SIG-M5 (cell line): ENCODE measurements around the gene TGFBR2.
"Not testable (repeated sequence)": the region's sequence is repeated elsewhere in the genome, so short reads cannot be mapped to it uniquely, and the experiment has no call there.

Experiments used
- DNase-seq: peaks from one replicate; lab custom pipeline; 2025; lab: John Stamatoyannopoulos, UW

Gene TGFBR2

DNA sequence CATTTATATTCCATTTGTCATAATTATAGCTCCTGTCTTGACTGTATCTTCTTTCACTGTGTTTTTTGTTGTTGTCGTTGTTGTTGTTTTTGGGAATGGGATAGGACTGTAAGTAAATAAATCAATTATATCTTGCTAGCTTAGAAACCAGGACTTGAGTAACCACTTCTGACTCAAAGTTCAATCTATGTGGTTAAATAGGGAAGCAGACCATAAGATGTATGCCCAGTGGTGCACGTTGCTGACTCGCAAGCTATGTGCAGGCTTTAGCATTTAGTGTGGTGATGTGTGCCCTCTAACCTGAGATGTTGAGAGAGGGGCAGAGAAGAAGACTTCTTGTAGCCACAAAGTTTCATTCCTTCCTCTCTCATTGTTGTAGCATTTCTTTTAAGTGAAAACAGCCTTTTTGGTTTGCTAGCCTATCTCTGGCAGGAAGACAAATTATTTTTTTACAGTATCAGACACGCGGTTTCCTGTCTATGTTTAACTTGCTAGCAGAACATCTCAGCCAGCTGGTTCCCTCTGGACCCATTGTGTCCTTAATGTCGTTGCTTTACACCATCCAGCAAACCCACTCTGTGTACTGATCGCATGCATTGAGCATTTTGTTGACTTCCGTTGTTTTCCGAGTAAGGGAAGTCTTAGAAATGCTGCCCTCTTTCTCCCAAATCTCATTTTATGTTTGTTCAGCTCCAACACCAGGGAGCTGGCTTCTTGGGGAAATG lies 52.1 kb downstream of the TGFBR2 start:
- DNase-seq = peak; percentile 7

DNA sequence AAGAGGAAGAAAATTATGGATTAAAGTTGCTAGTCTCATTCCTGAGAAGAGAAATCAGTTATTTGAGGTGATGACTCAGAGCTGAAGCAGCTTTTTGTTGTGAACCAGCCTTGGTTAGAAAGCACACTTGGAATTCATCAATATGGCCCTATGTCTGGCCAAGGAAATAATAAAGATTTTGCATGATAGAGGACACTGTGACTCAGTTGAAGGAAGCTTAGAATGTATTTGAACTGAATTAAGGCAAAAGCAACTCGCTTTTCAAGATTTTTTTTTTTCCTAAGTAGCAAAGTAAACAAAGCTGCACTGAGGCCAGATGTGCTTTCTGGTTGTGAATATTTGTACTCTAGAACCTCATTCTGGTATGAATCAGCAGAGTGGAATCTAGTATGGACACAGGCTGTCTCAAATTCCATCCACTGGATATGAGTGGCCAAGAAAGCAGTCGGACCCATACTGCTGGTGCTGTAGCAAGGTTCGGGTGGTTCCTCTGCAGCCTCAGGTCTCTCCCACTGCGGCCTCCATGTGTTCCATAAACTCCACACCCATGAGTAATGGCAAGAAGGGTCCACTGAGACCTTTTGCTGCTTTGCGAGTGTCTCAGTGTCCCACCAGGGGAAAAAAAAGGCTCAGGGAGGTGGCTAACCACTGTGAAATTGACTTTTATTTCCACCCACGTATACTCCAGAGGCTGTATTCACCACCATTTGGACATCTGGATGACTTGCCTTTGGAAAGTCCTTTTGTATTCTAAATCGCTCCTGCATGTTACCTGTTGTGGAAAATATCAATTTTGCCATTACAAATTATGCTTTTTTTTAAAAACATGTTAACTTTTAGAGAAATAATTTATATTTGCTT lies 53.1 kb downstream of the TGFBR2 start:
- DNase-seq = no peak

DNA sequence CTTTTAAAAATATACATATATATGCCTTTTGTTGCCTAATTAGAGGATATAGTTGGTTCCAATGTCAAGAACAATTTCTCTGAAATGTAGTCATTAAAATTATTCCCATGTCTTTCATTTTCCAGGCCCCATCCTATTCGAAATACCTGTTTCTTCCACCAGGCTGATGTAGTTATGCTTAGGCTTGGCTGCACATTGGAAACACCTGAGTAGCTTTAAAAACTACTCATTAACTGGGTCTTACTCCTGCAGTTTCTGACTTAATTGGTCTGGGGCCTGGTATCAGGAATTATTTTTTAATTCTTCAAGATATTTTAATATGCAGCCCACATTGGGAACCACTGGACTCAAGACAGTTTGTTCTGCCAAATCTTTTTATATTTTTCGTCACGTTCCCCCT lies 53.7 kb downstream of the TGFBR2 start:
- no peak for DNase-seq

DNA sequence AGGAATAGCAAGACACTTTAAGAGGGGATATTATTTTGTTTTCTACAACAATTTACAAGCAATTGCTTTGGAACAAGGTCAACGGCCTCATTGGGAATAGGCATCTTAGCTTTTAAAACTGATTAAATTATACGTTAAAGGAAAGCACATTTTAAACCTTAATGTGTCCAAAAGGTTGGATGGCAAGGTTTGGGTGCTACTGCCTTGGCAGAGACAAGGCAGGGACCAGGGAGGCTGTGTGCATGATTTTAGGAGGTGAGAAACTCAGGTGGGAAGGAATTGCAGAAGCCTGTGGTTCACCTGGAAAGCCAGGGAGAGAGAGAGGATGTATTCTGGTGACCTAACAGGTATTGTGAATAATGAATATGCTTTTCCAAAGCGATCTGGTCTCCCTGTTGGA lies 54.3 kb downstream of the TGFBR2 start:
- DNase-seq = no peak

DNA sequence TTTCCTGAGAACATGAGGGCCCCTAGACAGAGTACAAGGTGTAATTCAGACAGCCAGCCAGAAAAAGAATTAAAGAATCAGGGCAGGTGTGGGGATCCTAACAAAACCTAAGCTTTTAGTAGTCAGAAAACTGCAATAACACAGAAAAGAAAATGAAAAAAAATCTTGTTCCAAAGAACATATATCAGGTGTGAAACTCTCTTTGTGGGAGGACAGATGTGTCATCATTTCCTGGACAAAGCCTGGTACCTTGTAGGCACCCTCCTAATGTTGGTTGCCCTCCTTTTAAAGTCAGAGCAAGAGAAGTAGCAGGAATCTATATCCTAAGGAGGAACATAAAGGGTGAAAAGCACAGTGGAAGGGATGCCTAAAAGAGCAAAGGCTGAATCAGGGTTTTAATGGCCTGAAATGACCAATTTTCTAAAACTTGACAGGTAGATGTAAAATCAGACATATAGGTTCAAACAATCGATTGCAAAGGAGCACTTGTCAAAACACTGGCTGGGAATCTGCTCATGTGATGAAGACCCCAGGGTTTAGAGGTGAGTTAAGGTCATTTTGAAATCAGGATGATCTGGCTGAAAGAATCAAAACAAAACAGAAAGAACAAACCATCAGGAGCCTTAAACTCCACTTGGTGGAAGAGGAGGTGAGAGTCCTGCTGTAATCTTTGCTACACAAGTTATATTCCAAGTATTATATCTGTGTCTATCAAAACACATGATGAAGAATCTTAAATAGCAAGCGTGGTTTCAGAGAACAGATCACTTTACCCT lies 54.9 kb downstream of the TGFBR2 start:
- no peak for DNase-seq

DNA sequence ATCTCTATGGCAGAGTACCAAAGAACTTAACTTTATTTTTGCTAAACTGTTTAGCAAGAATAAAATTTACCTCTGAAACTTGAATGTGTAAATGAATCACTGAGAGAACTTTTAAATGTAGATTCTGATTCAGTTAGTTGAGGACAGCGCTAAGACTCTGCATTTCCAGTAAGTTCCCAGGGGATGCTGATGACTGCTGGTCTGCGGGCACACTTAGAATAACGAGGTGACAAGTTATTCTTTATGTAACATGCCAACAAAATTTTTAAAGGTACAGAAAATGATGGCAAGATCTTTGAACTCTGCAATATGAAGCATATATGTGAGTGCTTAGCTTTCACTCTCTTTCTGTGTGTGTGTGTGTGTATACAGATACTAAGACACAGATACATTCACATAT lies 56.4 kb downstream of the TGFBR2 start:
- DNase-seq = no peak

DNA sequence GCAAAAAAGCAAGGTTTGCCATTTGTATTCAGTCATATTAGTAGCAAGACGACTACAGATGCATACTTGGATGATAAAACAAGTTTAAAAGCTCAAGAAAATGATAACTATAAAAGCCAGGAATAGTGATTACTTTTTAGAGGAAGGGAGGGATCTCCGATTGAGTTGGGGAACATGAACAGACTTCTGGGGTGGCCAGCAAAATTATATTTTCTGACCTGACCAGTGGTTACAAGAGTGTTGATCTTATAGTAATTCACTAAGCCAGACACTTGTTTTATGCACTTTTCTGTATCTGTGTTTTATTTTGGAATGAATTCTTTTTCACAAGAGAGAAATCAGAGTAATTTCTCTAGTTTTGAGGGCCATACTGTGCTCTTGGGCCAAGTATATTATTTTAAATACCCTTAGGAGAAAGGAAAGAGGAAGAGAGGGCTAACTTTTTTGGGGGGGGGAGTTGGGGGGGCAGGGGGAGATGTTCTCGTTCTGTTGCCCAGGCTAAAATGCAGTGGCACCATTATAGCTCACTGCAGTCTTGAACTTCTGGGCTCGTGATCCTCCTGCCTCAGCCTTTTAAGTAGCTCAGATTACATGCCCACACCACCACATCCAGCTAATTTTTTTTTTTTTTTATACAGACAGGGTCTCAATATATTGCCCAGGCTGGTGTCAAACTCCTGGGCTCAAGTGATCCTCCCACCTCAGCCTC lies 57.3 kb downstream of the TGFBR2 start:
- DNase-seq = no peak

DNA sequence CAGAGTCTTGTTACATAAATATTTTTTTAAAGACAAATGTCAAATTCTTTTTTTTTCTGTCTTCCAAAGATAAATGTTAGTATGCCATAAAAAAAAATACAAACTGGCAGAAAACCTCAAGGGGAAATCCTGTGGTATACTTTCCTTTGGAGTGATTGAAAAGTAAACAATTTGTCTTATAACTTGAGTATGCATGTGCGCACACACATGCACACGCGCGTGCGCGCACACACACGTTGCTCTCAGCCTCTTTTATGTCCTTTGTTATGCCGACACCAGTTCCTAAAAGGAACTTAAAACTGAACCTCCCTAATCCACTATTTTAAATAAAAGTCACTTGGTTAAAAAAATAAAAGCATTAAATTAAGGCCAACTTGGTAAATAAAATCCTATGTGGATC lies 58.1 kb downstream of the TGFBR2 start:
- DNase-seq = no peak

DNA sequence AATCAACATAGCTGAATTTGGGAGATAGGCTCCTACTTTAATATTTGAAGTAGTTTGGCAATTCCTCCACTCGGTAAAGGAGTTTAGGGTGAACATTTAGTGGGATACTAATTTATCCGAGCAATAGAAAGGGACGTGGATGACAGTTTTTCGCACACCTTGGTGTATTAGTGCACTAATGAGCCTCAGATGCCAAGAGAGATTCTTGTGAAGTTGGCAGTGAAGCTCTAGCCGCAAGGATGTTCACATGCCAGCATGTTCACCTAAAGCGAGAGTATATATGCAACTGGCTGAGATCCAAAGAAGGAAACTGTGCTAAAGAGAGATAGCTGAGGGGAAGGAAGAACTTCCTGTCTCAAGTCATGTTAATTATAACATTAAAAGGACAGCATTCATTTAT lies 58.5 kb downstream of the TGFBR2 start:
- DNase-seq = no peak

DNA sequence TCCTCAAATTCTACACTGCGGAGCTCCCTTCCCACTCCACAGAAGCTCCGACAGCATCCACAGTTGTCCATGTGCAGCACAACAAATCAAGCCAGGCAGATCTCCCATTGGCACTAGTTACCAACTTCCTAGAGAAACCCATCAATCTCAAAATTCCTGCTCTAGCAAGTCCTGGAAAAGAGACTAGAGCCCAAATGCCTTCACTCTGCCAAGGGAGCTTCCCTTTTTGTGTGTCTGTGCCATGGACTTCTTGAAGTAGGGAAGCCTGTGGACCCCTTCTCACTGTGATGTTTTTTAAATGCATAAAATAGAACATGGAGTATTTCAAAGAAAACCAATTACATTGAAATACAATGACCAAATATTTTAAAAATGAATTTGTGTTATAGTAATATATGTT lies 59.1 kb downstream of the TGFBR2 start:
- DNase-seq = no peak

DNA sequence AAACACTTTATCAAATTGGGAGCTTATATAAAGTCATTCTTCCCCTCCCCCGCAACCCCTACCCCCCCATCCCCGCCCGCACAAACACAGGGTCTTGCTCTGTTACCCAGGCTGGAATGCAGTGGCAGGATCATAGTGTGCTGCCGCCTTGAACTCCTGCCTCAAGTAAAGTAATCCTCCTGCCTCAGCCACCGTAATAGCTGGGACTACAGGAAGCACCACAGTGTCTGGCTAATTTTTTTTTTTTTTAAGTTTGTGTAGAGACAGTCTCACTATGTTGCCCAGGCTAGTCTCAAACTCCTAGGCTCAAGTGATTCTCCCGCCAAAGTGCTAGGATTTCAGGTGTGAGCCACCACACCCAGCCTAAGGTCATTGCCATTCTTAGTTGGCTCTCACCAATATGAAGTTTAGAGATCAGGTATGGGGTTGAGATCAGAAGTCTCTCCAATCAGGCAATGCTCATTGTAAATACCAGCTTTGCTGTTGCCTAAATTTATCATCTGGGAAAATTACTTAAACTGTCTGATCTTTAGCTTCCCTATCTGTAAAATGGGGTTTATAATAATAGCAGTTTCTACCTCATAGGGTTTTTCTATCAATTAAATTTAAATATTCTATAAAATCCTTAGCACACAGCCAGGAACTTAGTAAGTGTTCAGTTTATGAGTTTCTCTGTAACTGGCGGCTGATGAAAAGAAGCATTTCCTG lies 60.3 kb downstream of the TGFBR2 start:
- no peak for DNase-seq

DNA sequence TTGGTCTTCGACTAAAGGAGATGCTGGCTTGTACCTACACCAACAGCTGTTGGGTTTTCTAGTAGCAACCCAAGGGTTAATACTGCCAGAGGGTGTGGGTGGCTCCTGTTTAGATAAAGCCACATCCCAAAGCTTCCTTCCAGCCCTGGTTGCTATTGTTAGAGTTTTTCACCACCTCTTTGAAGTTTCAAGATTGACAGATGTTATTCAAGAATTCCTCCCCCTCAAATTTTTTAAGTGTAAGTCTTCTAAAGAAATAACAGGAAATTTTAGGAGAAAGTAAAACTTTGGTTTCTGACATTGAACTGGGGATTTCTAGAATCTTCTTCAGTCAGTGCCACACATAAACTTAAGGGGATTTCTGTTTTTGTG lies 60.9 kb downstream of the TGFBR2 start:
- DNase-seq = no peak

DNA sequence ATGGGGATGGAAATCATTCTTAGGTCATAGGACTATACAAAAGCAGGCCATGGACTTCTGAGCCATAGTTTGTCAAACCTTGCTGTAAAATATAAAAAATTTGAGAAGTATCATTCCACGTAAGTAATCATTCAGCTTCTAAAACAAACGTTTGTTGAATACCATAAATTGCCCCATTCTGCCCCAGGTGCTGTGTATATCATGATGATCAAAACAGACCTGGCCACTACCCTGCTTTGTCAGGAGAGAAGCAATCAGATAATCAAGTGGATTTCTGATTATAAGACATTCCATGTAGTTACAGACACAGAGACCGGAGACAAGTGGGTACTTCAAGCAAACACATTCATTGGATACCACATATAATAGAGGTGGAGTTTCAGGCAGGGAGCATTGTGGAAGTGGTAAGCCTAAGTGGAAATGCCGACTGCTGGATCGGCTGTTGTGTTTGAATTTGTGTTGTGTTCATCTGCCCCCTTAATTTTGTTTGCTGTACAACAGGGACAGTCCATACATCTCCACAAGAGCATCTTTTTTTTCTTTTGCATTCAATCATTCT lies 61.7 kb downstream of the TGFBR2 start:
- no peak for DNase-seq

DNA sequence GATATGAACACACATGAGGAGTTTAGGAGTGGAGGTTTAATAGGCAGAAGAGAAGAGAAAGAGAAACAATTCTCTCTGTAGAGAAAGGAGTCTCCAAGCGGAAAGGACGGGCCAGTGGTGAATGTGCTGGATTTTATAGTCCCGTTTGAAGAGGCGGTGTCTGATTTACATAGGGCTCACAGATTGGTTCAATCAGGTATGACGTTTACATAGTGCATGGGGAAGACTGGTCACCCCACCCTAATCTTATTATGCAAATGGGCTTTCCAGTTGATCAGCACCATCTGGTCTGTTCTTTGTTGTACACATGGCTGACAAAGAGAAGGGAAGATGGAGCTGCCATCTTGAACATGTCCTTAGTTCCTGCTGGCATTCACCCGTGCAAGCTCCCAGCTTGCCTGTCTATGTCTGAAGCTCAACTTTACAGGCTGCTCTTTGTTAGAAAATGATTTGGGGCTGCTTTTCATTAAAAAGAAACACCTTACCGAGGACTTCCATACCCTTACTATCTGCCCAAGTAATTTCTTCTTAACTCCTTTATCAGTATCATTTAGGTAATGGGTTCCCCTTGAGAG lies 63.0 kb downstream of the TGFBR2 start:
- DNase-seq = not testable (repeated sequence)

DNA sequence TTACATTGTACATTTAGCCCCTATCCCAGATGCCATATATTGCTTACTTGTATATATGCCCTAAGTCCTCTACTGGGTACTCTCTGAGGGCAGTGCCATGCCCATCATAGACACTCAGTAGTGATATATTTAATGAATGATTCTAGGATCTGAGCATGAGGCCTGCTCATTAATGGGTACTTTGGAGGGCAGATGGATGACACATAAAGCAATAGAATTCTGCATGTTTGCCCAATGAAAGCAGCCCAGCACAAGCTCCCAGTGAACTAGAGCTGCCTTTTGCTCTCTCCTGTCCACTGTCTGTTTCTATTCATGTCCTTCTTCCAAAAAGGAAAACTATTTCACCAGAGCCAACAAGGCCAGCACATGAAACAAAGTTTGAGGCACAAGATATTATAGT lies 63.9 kb downstream of the TGFBR2 start:
- DNase-seq = no peak

DNA sequence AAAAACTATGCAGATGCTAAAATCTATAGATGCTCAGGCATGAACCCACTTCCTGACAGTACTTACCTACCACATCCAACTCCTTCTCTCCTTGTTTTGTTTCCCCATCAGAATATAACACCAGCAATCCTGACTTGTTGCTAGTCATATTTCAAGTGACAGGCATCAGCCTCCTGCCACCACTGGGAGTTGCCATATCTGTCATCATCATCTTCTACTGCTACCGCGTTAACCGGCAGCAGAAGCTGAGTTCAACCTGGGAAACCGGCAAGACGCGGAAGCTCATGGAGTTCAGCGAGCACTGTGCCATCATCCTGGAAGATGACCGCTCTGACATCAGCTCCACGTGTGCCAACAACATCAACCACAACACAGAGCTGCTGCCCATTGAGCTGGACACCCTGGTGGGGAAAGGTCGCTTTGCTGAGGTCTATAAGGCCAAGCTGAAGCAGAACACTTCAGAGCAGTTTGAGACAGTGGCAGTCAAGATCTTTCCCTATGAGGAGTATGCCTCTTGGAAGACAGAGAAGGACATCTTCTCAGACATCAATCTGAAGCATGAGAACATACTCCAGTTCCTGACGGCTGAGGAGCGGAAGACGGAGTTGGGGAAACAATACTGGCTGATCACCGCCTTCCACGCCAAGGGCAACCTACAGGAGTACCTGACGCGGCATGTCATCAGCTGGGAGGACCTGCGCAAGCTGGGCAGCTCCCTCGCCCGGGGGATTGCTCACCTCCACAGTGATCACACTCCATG lies 65.3 kb downstream of the TGFBR2 start:
- no peak for DNase-seq

DNA sequence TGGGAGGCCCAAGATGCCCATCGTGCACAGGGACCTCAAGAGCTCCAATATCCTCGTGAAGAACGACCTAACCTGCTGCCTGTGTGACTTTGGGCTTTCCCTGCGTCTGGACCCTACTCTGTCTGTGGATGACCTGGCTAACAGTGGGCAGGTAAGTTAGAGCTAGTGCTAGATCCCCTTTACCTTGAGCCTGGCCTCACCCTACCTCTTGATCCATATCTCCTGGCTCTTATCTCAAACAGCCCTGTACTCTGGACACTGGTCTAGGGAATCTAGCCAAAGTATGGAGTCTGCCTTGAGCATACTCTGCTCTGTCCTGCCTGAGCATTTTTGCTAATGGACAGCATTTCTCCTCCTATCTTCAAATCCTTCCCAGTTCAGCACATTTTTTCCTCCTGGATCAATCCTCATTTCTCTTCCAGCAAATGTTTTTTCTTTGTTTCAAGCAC lies 65.9 kb downstream of the TGFBR2 start:
- no peak for DNase-seq

DNA sequence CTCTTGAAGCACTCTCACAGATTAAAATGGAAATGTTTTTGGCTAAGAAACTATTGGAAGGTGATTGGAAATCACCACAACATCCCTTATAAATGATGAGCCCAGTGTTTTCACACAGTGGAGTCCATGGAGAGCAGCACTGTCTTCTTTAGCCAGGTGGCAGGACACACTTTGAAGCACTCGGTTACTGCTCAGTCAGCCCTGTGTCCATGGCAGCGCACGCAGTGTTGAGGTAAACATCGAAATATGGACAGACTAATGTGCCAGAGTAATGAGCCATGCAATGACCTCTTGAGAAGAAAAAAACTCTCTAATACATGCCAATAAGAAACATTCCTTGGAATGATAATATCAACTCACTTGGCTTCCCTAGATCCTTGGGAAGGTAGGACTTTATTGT lies 66.6 kb downstream of the TGFBR2 start:
- DNase-seq = no peak

DNA sequence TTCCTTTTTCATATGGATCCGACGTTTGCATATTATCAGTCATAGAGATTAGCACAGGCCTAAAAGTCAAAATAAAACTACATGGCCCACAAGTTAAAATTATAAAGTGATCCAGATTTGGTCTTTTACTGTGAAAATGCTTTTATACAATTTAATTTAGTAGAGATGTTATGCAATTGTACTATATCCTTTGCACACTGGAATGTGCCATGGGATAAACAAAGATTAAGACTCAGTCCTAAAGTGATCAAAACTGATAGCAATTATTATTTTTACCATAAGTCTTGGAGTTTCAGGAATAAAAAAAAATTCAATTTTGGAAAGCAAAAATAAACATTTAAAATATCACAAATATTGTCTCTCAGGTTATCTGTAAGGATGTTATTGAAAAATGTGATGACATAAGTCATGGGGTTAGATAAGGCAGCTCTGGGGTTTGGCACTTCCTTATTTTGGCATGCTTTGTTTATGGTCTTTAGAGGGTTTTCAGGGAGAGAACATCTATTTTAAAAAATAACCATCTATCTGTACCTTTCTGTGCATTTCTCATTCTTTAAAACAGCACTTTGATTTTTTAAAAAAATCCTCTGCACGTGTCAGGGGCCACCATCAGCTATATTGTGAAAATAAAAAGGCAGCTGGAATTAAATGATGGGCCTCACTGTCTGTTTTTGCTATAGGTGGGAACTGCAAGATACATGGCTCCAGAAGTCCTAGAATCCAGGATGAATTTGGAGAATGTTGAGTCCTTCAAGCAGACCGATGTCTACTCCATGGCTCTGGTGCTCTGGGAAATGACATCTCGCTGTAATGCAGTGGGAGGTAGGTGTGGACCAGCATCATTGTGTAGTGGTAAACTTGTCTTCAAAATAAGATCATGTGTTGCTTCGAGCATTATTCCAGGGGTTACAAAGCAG lies 67.3 kb downstream of the TGFBR2 start:
- no peak for DNase-seq
